Endodermal cell (in vitro differentiated cells): ENCODE data around the gene LAMB4. TPM values are rescaled to one million over a fixed set of nuclear protein-coding genes. Genes with fewer than 3 reads are reported as not detected.

Experiments used
- DNase-seq: peaks from one replicate; pipeline ENCODE4 v3.0.0-alpha.2; 2017
- H3K27ac ChIP-seq: 2 replicates; pipeline ENCODE4 v1.5.1; 2013; ENCODE audit warnings: mild to moderate bottlenecking, low read depth, low read length, moderate library complexity
- H3K27me3 ChIP-seq: 2 replicates; pipeline ENCODE4 v1.6.1; 2013; ENCODE audit warnings: mild to moderate bottlenecking, low read length, moderate library complexity; ENCODE audit not compliant: insufficient read depth, control insufficient read depth, poor library complexity, severe bottlenecking
- H3K36me3 ChIP-seq: 2 replicates; pipeline ENCODE4 v1.7.0; 2013; ENCODE audit warnings: mild to moderate bottlenecking, low read length, moderate library complexity; ENCODE audit not compliant: control insufficient read depth, insufficient read depth
- H3K4me1 ChIP-seq: one replicate; pipeline ENCODE4 v1.7.0; 2013; ENCODE audit warnings: low read length; ENCODE audit not compliant: control insufficient read depth, insufficient read depth
- H3K4me3 ChIP-seq: 2 replicates; pipeline ENCODE4 v1.5.1; 2013; ENCODE audit warnings: mild to moderate bottlenecking, low read length, moderate library complexity
- H3K9ac ChIP-seq: 2 replicates; pipeline ENCODE4 v1.6.1; 2013; ENCODE audit warnings: mild to moderate bottlenecking, low read length, moderate library complexity; ENCODE audit not compliant: poor library complexity, severe bottlenecking; ENCODE audit errors: extremely low read depth
- H3K9me3 ChIP-seq: 2 replicates; pipeline ENCODE4 v1.6.1; 2013; ENCODE audit warnings: mild to moderate bottlenecking, low read length, moderate library complexity; ENCODE audit not compliant: control insufficient read depth
- H3K27ac Mint-ChIP-seq: 2 replicates; pipeline ENCODE4 v1.8.0; 2020; ENCODE audit warnings: mixed read lengths
- H3K27me3 Mint-ChIP-seq: 2 replicates; pipeline ENCODE4 v1.8.0; 2021; ENCODE audit warnings: mild to moderate bottlenecking, mixed read lengths; ENCODE audit not compliant: insufficient read depth
- H3K36me3 Mint-ChIP-seq: 2 replicates; pipeline ENCODE4 v1.8.0; 2020; ENCODE audit warnings: low read depth, mixed read lengths
- H3K4me1 Mint-ChIP-seq: 2 replicates; pipeline ENCODE4 v1.8.0; 2020; ENCODE audit warnings: mixed read lengths
- H3K4me3 Mint-ChIP-seq: 2 replicates; pipeline ENCODE4 v1.8.0; 2020; ENCODE audit warnings: mild to moderate bottlenecking, moderate library complexity, mixed read lengths
- H3K9me3 Mint-ChIP-seq: 2 replicates; pipeline ENCODE4 v1.8.0; 2020; ENCODE audit warnings: mild to moderate bottlenecking, mixed read lengths
- WGBS, 2 experiments: methylation state at CpG; one replicate each; pipeline versions ENCODE4 v1.1.5 to v1.1.7; 2013; ENCODE audit warnings: missing lambda C conversion rate in 2 of 2, mixed read lengths in 1 of 2; ENCODE audit not compliant: insufficient coverage in 1 of 2, insufficient read length in 1 of 2; 5-methylcytosine and 5-hydroxymethylcytosine counted together
- total RNA-seq, 2 donors: library from RNA; stranded (reverse); fragmentation: NEBNext Ultra II Directional in 1 of 2; extraction: Animal tissue kit (Norgen Biotek cat#: 25700) in 1 of 2; gene quantifications; 2 replicates in 1 of 2; 3 replicates in 1 of 2; pipeline ENCODE4 v1.2.1, GENCODE V29; 2021
- TF ChIP-seq, protein P1 (sequence below): fragments of 200-600 bp; sonication (generic); conservative IDR thresholded peaks from 2 replicates; pipeline ENCODE4 v1.5.0; 2021; ENCODE audit warnings: antibody characterized with exemption, mild to moderate bottlenecking

LAMB4 gene
- total RNA-seq, 2 donors from 2014 or later, result not detected

DNA sequence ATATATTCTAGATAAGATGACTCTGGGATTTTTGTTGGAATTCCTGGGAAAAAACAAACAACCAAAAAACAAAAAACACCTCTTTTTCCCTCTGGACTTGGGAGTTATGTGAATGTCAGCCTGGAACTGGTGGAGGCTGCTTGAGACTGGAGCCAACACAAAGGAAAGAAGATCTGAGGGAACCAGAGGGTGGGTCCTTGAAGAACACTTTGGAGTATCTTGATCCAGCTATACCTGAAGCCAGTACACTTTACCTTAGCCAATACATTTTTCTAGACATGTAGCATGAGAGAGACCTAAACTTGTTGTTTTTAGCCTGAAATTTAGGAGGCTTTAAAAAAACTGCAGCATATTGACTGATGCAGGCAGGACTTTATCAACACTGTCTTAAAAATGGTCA is 121.3 kb downstream of the LAMB4 start:
- H3K4me3 Mint-ChIP-seq, result no peak overlapping the region

DNA sequence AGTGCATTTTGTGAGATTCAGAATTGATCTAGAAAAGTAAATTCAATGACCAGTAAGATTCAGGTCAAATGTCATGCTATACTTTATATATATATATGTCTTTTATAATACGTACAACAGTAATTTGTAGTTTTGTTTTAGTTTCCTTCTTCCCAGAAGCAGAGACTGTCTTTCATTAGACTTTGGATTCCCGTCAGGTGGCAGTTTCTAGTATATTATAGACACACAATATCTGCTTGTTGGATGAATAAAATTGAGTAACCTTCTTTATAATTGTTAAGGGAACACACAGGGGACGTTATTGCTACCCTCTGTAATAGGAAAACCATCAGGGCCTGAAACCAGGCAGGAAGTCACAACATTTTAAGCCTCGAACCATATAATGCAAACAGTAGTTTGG is 121.9 kb downstream of the LAMB4 start:
- TF ChIP-seq, protein P1, sequence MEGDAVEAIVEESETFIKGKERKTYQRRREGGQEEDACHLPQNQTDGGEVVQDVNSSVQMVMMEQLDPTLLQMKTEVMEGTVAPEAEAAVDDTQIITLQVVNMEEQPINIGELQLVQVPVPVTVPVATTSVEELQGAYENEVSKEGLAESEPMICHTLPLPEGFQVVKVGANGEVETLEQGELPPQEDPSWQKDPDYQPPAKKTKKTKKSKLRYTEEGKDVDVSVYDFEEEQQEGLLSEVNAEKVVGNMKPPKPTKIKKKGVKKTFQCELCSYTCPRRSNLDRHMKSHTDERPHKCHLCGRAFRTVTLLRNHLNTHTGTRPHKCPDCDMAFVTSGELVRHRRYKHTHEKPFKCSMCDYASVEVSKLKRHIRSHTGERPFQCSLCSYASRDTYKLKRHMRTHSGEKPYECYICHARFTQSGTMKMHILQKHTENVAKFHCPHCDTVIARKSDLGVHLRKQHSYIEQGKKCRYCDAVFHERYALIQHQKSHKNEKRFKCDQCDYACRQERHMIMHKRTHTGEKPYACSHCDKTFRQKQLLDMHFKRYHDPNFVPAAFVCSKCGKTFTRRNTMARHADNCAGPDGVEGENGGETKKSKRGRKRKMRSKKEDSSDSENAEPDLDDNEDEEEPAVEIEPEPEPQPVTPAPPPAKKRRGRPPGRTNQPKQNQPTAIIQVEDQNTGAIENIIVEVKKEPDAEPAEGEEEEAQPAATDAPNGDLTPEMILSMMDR, result no peak
- H3K9ac ChIP-seq, result no peak overlapping the region
- H3K36me3 ChIP-seq, result no peaks in the 10 kb centered on the region
- H3K4me3 Mint-ChIP-seq, result no peak overlapping the region
- H3K4me1 Mint-ChIP-seq, result peaks cover 33% of the 10 kb centered on the region
- WGBS, 2 experiments, result 90 to 100% methylated on average over 2 of the region's 4 CpGs
- peaks cover 23% of the 10 kb centered on the region for H3K4me1 ChIP-seq
- no peak overlapping the region for H3K4me3 ChIP-seq
- H3K27ac Mint-ChIP-seq, result no peak overlapping the region
- H3K9me3 ChIP-seq, result no peaks in the 10 kb centered on the region
- peaks cover 45% of the 10 kb centered on the region for H3K27me3 ChIP-seq
- H3K27ac ChIP-seq, result no peak overlapping the region
- H3K36me3 Mint-ChIP-seq, result no peaks in the 10 kb centered on the region
- H3K27me3 Mint-ChIP-seq, result peaks cover 48% of the 10 kb centered on the region
- no peak for DNase-seq
- no peaks in the 10 kb centered on the region for H3K9me3 Mint-ChIP-seq

More for the DNA sequence above, 121.3 kb downstream of the LAMB4 start:
- Histone ChIP-seq H3K4me3 (no peak overlapping the region), H3K9ac (no peak overlapping the region), H3K36me3 (no peaks in the 10 kb centered on the region), H3K9me3 (no peaks in the 10 kb centered on the region), H3K4me1 (peaks cover 23% of the 10 kb centered on the region), H3K27ac (no peak overlapping the region), H3K27me3 (peaks cover 40% of the 10 kb centered on the region)
- H3K27ac Mint-ChIP-seq, result no peak overlapping the region
- no peaks in the 10 kb centered on the region for H3K36me3 Mint-ChIP-seq
- H3K4me1 Mint-ChIP-seq, result peaks cover 37% of the 10 kb centered on the region
- H3K9me3 Mint-ChIP-seq, result no peaks in the 10 kb centered on the region
- TF ChIP-seq, protein P1, result no peak
- H3K27me3 Mint-ChIP-seq, result peaks cover 43% of the 10 kb centered on the region
- no peak for DNase-seq

DNA sequence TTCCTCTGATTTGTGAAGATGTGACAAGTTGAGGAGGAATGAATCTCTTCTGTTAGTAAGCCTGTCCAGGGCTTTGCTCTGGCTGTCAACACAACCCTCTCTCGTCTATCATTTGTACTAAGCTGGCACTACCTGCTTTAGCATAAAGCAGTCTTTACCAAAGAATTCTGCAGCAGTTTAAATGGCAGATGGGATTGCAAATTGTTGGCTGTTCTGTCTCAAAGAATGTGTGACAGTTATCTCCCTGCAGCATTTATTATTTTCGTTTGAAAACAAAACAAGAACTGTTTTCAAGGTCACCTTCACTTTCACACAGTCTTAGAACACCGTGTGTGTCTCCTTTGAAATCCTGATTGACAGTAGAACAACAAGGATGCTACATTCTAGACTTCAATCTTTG is 122.4 kb downstream of the LAMB4 start:
- Mint-ChIP-seq H3K36me3 (no peaks in the 10 kb centered on the region), H3K27me3 (peaks cover 48% of the 10 kb centered on the region)

More for the DNA sequence above, 122.4 kb downstream of the LAMB4 start:
- no peak overlapping the region for H3K4me3 Mint-ChIP-seq
- peaks cover 28% of the 10 kb centered on the region for H3K4me1 Mint-ChIP-seq
- H3K4me1 ChIP-seq, result peaks cover 18% of the 10 kb centered on the region
- 74 to 100% methylated on average over 1 to 3 of the region's 3 CpGs for WGBS, 2 experiments
- H3K9ac ChIP-seq, result no peak overlapping the region
- H3K27ac Mint-ChIP-seq, result no peak overlapping the region
- H3K4me3 ChIP-seq, result no peak overlapping the region
- TF ChIP-seq, protein P1, result no peak
- DNase-seq, result no peak
- no peaks in the 10 kb centered on the region for H3K9me3 ChIP-seq
- peaks cover 45% of the 10 kb centered on the region for H3K27me3 ChIP-seq
- H3K36me3 ChIP-seq, result no peaks in the 10 kb centered on the region
- H3K9me3 Mint-ChIP-seq, result no peaks in the 10 kb centered on the region
- H3K27ac ChIP-seq, result no peak overlapping the region
